Liver (tissue), 3 donors: ENCODE data around the gene KLRC2.

Experiments
- RAD21 ChIP-seq, 2 donors: IDR thresholded peaks; 2 replicates each; pipeline ENCODE4 v1.6.1; 2016; ENCODE audit warnings: antibody characterized with exemption in 2 of 2, mild to moderate bottlenecking in 2 of 2
- YY1 ChIP-seq: IDR thresholded peaks from 2 replicates; pipeline ENCODE4 v1.6.1; 2016; ENCODE audit warnings: antibody characterized with exemption, mild to moderate bottlenecking
- TF ChIP-seq, protein P1 (sequence below): fragments of 150-350 bp; IDR thresholded peaks from 2 replicates; pipeline ENCODE4 v1.5.1; 2017; ENCODE audit warnings: improper control_type of control experiment, low read depth, low read length; ENCODE audit not compliant: missing input control
- donor health status: healthy.
- donor health status: healthy.

DNA sequence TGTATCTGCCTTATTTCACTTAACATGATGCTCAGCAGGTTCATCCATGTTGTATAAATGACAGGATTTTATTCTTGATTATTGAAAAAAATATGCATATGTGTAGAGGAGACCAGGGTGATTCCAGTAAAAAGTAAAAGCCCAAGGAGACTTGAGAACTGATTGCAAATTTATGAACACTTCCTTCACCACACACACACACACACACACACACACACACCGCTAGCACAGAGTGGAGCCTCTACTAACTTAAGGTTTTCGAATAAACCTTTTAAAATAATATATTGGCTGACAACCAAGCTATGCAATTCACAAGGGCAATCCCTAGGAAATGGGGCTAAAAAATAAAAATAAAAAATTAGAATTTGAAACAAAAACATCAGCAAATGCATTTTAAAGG is 37.6 kb downstream of the KLRC2 start:
- TF ChIP-seq, protein P1, sequence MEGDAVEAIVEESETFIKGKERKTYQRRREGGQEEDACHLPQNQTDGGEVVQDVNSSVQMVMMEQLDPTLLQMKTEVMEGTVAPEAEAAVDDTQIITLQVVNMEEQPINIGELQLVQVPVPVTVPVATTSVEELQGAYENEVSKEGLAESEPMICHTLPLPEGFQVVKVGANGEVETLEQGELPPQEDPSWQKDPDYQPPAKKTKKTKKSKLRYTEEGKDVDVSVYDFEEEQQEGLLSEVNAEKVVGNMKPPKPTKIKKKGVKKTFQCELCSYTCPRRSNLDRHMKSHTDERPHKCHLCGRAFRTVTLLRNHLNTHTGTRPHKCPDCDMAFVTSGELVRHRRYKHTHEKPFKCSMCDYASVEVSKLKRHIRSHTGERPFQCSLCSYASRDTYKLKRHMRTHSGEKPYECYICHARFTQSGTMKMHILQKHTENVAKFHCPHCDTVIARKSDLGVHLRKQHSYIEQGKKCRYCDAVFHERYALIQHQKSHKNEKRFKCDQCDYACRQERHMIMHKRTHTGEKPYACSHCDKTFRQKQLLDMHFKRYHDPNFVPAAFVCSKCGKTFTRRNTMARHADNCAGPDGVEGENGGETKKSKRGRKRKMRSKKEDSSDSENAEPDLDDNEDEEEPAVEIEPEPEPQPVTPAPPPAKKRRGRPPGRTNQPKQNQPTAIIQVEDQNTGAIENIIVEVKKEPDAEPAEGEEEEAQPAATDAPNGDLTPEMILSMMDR: no peak
- TF ChIP-seq YY1 (no peak), RAD21 (IDR thresholded peaks at IDR 0.05) (no peak)
